ENCODE results near the gene POLDIP3.

GRCh38 chr22:42637555-42637954 lies 22.9 kb upstream of the POLDIP3 start:
- TF ChIP-seq CTCF (IDR thresholded peaks at IDR 0.05) (no peak), POLR2A (IDR thresholded peaks at IDR 0.05) (no peak), POLR2AphosphoS5 (IDR thresholded peaks at IDR 0.05) (no peak)
